GM12878 (cell line): ENCODE measurements around the gene ASAP2. TPM values are rescaled to one million over a fixed set of nuclear protein-coding genes. Genes with fewer than 3 reads are reported as not detected.

ENCODE experiments used
- ATAC-seq: fragments of 200-7000 bp; cut with Tn5 transposase; 3 replicates; pipeline ENCODE4 v1.9.1; 2020; ENCODE audit warnings: mild to moderate bottlenecking, moderate library complexity
- BruUV-seq: library from RNA; stranded (reverse); fragments of 400-500 nt; replicated peaks from 2 replicates; lab custom pipeline; 2021; lab: Mats Ljungman, UMichigan
- CTCF ChIA-PET: fragments of 300-600 bp; sonication (Branson Sonifier 250); formaldehyde crosslinking; extraction: SDS; loops from one replicate; lab custom pipeline; 2021; ENCODE audit warnings: inconsistent platforms; lab: Yijun Ruan, JAX
- POLR2A ChIA-PET: fragments of 350-600 bp; formaldehyde crosslinking; extraction: SDS; loops from one replicate; lab custom pipeline; 2021; ENCODE audit warnings: inconsistent platforms; lab: Charles Lee
- RAD21 ChIA-PET: fragments of 300-600 bp; sonication (Branson Sonifier 250); formaldehyde crosslinking; loops from one replicate; lab custom pipeline; 2023; ENCODE audit warnings: antibody characterized with exemption; ENCODE audit not compliant: unreplicated experiment; lab: Charles Lee
- SMC1A ChIA-PET: fragments of 300-600 bp; sonication (Branson Sonifier 250); formaldehyde crosslinking; loops from one replicate; lab custom pipeline; 2023; ENCODE audit not compliant: unreplicated experiment, uncharacterized antibody; lab: Charles Lee
- DNase-seq: peaks from one replicate; pipeline ENCODE4 v3.0.0-alpha.2; 2011; ENCODE audit warnings: low read depth, low spot score
- FAIRE-seq: peaks from 3 replicates; lab custom pipeline; 2011; peaks lifted over from hg19 to GRCh38; lab: Jason Lieb, UNC
- H2AFZ ChIP-seq: 2 replicates; pipeline ENCODE4 v1.6.0; 2011; ENCODE audit warnings: low read depth, low read length, control low read depth; ENCODE audit not compliant: control insufficient read depth
- H3K27ac ChIP-seq: 2 replicates; pipeline ENCODE4 v1.5.1; 2011; ENCODE audit warnings: control low read depth; ENCODE audit not compliant: control insufficient read depth, insufficient read depth
- H3K27me3 ChIP-seq, 2 experiments: replicated peaks in 1 of 2; 2 replicates each; pipeline versions ENCODE4 v1.6.0 to v1.6.1; 2011; ENCODE audit warnings: low read length in 1 of 2; ENCODE audit not compliant: control insufficient read depth in 2 of 2, insufficient read depth in 2 of 2
- H3K36me3 ChIP-seq, 2 experiments: 2 replicates each; pipeline ENCODE4 v1.5.1; 2011; ENCODE audit warnings: low read length in 1 of 2; ENCODE audit not compliant: control insufficient read depth in 2 of 2, insufficient read depth in 2 of 2
- H3K4me1 ChIP-seq: 2 replicates; pipeline ENCODE4 v1.6.1; 2011; ENCODE audit warnings: mild to moderate bottlenecking, low read length, moderate library complexity, mixed read lengths; ENCODE audit not compliant: control insufficient read depth, insufficient read depth
- H3K4me2 ChIP-seq: 2 replicates; pipeline ENCODE4 v1.6.0; 2011; ENCODE audit warnings: control low read depth; ENCODE audit not compliant: control insufficient read depth, insufficient read depth
- H3K4me3 ChIP-seq: fragments of 200-600 bp; sonication (generic); 2 replicates; pipeline ENCODE4 v1.5.1; 2016
- H3K79me2 ChIP-seq: 2 replicates; pipeline ENCODE4 v1.6.0; 2011; ENCODE audit warnings: low read length; ENCODE audit not compliant: control insufficient read depth, insufficient read depth
- H3K9ac ChIP-seq: 2 replicates; pipeline ENCODE4 v1.8.0; 2011; ENCODE audit warnings: low read length, control low read depth, mixed read lengths; ENCODE audit not compliant: control insufficient read depth, insufficient read depth
- H3K9me3 ChIP-seq: replicated peaks from 3 replicates; pipeline ENCODE4 v1.5.1; 2011; ENCODE audit warnings: mild to moderate bottlenecking, low read length; ENCODE audit not compliant: control insufficient read depth, insufficient read depth
- H4K20me1 ChIP-seq: 2 replicates; pipeline ENCODE4 v1.6.0; 2011; ENCODE audit not compliant: control insufficient read depth, insufficient read depth
- ATF7 ChIP-seq: fragments of 450-650 bp; IDR thresholded peaks from 2 replicates; pipeline ENCODE4 v1.6.1; 2016; ENCODE audit warnings: low read depth, mild to moderate bottlenecking
- CHD2 ChIP-seq: IDR thresholded peaks from 2 replicates; pipeline ENCODE4 v1.6.1; 2011; ENCODE audit warnings: low read depth, low read length, improper control_type of control experiment, borderline replicate concordance
- CREB1 ChIP-seq: IDR thresholded peaks from 2 replicates; pipeline ENCODE4 v1.6.1; 2012; ENCODE audit warnings: low read depth, mild to moderate bottlenecking, inconsistent platforms
- EP300 ChIP-seq, 2 experiments: fragments of 150-350 bp in 1 of 2; IDR thresholded peaks; 2 replicates each; pipeline ENCODE4 v1.6.1; 2011 to 2012; ENCODE audit warnings: low read depth in 2 of 2, low read length in 2 of 2, borderline replicate concordance in 1 of 2, improper control_type of control experiment in 1 of 2, inconsistent platforms in 1 of 2; ENCODE audit not compliant: control insufficient read depth in 1 of 2
- ESRRA ChIP-seq: IDR thresholded peaks from 2 replicates; pipeline ENCODE4 v1.6.1; 2012; ENCODE audit warnings: mild to moderate bottlenecking, low read length, improper control_type of control experiment
- KDM1A ChIP-seq: fragments of 200-600 bp; sonication (generic); IDR thresholded peaks from 2 replicates; pipeline ENCODE4 v1.6.1; 2016; ENCODE audit warnings: borderline replicate concordance
- LARP7 ChIP-seq: fragments of 450-650 bp; IDR thresholded peaks from 2 replicates; pipeline ENCODE4 v1.6.1; 2017; ENCODE audit warnings: mild to moderate bottlenecking
- NFYA ChIP-seq: IDR thresholded peaks from 2 replicates; pipeline ENCODE4 v1.6.1; 2011; ENCODE audit warnings: low read depth, mild to moderate bottlenecking, low read length, improper control_type of control experiment, borderline replicate concordance
- POLR2A ChIP-seq: IDR thresholded peaks from 2 replicates; pipeline ENCODE4 v1.6.1; 2011; ENCODE audit warnings: low read depth, mild to moderate bottlenecking, low read length
- SIX5 ChIP-seq: IDR thresholded peaks from 2 replicates; pipeline ENCODE4 v1.6.1; 2011; ENCODE audit warnings: mild to moderate bottlenecking, low read depth, low read length, moderate library complexity; ENCODE audit not compliant: severe bottlenecking
- SMARCA5 ChIP-seq: fragments of 450-650 bp; IDR thresholded peaks from 2 replicates; pipeline ENCODE4 v1.6.1; 2017; ENCODE audit warnings: mild to moderate bottlenecking
- SP1 ChIP-seq: IDR thresholded peaks from one replicate; pipeline ENCODE4 v1.6.1; 2011; ENCODE audit warnings: low read depth, low read length
- ZNF207 ChIP-seq: fragments of 450-650 bp; IDR thresholded peaks from 2 replicates; pipeline ENCODE4 v1.6.1; 2014; ENCODE audit warnings: antibody characterized with exemption, mild to moderate bottlenecking, borderline replicate concordance
- ZNF217 ChIP-seq: fragments of 450-650 bp; IDR thresholded peaks from 2 replicates; pipeline ENCODE4 v1.6.1; 2017; ENCODE audit warnings: antibody characterized with exemption, mild to moderate bottlenecking
- WGBS: methylation state at CpG from one replicate; pipeline ENCODE4 v1.1.6; 2016; ENCODE audit warnings: low lambda C conversion rate; ENCODE audit not compliant: insufficient replicate concordance, insufficient coverage; ENCODE audit errors: missing lambda C conversion rate; 5-methylcytosine and 5-hydroxymethylcytosine counted together
- in situ Hi-C: fragments of 300-500 bp; cut with MboI; formaldehyde crosslinking; loops from 9 replicates; pipeline ENCODE4 v1.14.3; 2018; ENCODE audit warnings: mixed read lengths
- intact Hi-C: fragments of 100-400 bp; cut with micrococcal nuclease; formaldehyde crosslinking; loops from one replicate; pipeline ENCODE4 v1.14.2; 2022; ENCODE audit not compliant: unreplicated experiment
- polyA plus RNA-seq, 11 experiments: library from polyadenylated mRNA; depleted of rRNA in 4 of 11; unstranded in 6 of 11; stranded (reverse) in 5 of 11; fragments of >200 nt; fragmentation: Nextera tagmentation in 4 of 11; fragmentation: Illumina TruSeq in 1 of 11; extraction: Ambion mirVana in 4 of 11; extraction: Trizol in 1 of 11; gene quantifications; 1 replicate in 1 of 11; 2 replicates in 10 of 11; pipeline versions ENCODE4 v1.2.1 to v1.2.3, GENCODE V29; 2011 to 2016; ENCODE audit warnings: inconsistent platforms in 2 of 11, missing spikeins in 2 of 11, low read depth in 1 of 11
- total RNA-seq, 4 experiments: library from RNA; depleted of rRNA in 3 of 4; stranded (reverse); fragments of >200 nt in 3 of 4; fragmentation: Illumina TruSeq in 1 of 4; extraction: Trizol in 1 of 4; gene quantifications; 2 replicates each; pipeline versions ENCODE4 v1.2.1 to v1.2.3, GENCODE V29; 2013 to 2021
- TF ChIP-seq, protein P1 (sequence below): fragments of 450-650 bp; IDR thresholded peaks from 2 replicates; pipeline ENCODE4 v1.6.1; 2017; ENCODE audit warnings: low read depth, mild to moderate bottlenecking, moderate library complexity

The ASAP2 gene
- total and polyA plus RNA-seq, 10 of the 15 experiments (the other 5 are each of a cell fraction or from before 2014, with no cell fraction given) = 0.05 to 0.27 (median 0.07) TPM; not detected in 4

- WGBS = 62% methylated on average over 4 of the region's 4 CpGs
- no peak overlapping the region for H3K27ac ChIP-seq
- CTCF ChIA-PET = interaction anchor here (0.6 to 1.9 kb wide), 3 partner anchors 225 to 1240 kb away, joined by 3 to 8 read pairs (median 3); no protein-coding TSS in a partner anchor
- H3K79me2 ChIP-seq = no peaks in the 10 kb centered on the region
- no peaks in the 10 kb centered on the region for H3K36me3 ChIP-seq
- H3K9me3 ChIP-seq = no peaks in the 10 kb centered on the region
- SMC1A ChIA-PET = no interaction called here
- intact Hi-C loops (no loop called here), in situ Hi-C loops (no loop called here)
- no peak for DNase-seq
- H4K20me1 ChIP-seq = no peaks in the 10 kb centered on the region
- no TSS peak for BruUV-seq
- RAD21 ChIA-PET = no interaction called here
- no peak for ATAC-seq
- no peak overlapping the region for H3K4me2 ChIP-seq
- FAIRE-seq = no peak
- H3K9ac ChIP-seq = no peak overlapping the region
- POLR2A ChIA-PET = no interaction called here
- no peak overlapping the region for H3K4me3 ChIP-seq
- TF ChIP-seq LARP7 (no peak), CHD2 (no peak), ZNF207 (no peak), KDM1A (no peak), SP1 (no peak), ESRRA (no peak), ATF7 (no peak), CREB1 (no peak), SIX5 (no peak), NFYA (no peak), SMARCA5 (no peak), EP300 (IDR thresholded peaks at IDR 0.05; ENCODE audit: borderline replicate concordance in 1 of 2, control insufficient read depth in 1 of 2, low read depth in 2 of 2, low read length in 2 of 2) (no peak), ZNF217 (no peak), POLR2A (no peak)
- TF ChIP-seq, protein P1, sequence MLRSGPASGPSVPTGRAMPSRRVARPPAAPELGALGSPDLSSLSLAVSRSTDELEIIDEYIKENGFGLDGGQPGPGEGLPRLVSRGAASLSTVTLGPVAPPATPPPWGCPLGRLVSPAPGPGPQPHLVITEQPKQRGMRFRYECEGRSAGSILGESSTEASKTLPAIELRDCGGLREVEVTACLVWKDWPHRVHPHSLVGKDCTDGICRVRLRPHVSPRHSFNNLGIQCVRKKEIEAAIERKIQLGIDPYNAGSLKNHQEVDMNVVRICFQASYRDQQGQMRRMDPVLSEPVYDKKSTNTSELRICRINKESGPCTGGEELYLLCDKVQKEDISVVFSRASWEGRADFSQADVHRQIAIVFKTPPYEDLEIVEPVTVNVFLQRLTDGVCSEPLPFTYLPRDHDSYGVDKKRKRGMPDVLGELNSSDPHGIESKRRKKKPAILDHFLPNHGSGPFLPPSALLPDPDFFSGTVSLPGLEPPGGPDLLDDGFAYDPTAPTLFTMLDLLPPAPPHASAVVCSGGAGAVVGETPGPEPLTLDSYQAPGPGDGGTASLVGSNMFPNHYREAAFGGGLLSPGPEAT = no peak
- H3K4me1 ChIP-seq = no peaks in the 10 kb centered on the region
- no peak overlapping the region for H2AFZ ChIP-seq
- H3K27me3 ChIP-seq = peaks cover 3% of the 10 kb centered on the region in 2 experiments
Observed at GRCh38 chr2:9364373-9364772, 157.8 kb downstream of the ASAP2 start.
